HG03571 (cell line): ENCODE results near the gene MYDGF.

Experiments used
- ATAC-seq: cut with Tn5 transposase; IDR thresholded peaks from one replicate; pipeline ENCODE4 v1.9.1; 2021; ENCODE audit not compliant: unreplicated experiment

MYDGF gene

GRCh38 chr19:4676955-4677731 lies 7.0 kb upstream of the MYDGF start:
- no peak for ATAC-seq

DNA sequence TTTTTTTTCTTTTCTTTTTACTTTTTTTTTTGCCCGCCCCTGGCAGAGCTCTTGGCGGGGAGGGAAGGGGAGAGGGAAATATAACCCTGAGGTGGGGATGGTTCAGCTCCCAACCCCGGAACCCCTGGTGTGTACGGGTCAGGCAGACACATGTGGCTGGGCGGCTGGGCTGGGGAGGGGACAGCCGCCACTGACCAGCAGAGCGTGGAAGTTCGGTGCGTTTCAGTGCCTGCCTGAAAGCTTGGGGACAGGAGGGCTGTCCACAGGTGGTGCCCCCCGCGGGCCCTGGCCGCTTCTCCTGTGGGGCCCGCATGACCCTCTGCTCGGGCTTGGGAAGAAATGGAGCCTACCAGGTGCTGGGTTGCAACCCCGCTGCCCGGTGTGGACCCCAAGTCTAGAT lies 5.2 kb upstream of the MYDGF start:
- no peak for ATAC-seq

GRCh38 chr19:4673726-4674125 lies 3.6 kb upstream of the MYDGF start:
- ATAC-seq, result no peak

DNA sequence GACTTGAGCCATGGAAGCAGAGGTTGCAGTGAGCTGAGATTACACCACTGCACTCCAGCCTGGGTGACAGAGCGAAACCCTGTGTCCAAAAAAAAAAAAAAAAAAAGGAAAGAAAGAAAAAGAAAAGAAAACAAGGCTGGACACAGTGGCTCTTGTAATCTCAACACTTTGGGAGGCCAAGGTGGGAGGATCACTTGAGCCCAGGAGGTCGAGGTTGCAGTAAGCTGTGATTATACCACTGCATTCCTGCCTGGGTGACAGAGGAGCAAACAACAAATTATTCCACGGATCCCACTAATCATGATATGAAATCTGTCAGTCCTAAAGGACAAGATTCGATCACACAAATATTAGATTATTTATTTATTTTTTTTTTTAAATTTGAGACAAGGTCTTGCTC lies 3.1 kb upstream of the MYDGF start:
- no peak for ATAC-seq

GRCh38 chr19:4671185-4671851 lies 1.2 kb upstream of the MYDGF start:
- ATAC-seq, result no peak

GRCh38 chr19:4664642-4665041 lies 5.5 kb downstream of the MYDGF start:
- no peak for ATAC-seq

DNA sequence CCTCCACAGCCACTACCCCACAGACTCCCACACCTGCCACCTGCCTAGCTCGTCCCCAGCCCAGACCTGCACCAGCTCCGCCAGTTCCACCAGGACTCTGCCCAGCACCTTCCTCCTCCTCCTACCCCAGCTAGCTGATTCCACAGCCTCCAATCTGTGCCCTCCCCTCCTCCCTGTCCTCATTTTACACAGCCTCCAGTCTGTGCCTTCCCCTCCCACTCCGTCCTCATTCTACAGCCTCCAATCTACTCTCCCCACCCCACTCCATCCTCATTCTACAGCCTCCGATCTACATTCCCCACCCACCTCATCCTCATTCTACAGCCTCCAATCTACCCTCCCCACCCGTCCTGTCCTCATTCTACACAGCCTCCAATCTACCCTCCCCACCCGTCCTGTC lies 7.3 kb downstream of the MYDGF start:
- no peak for ATAC-seq

GRCh38 chr19:4662020-4662695 lies 8.0 kb downstream of the MYDGF start:
- no peak for ATAC-seq

GRCh38 chr19:4660993-4661392 lies 9.1 kb downstream of the MYDGF start:
- no peak for ATAC-seq

GRCh38 chr19:4660181-4660791 lies 9.9 kb downstream of the MYDGF start:
- ATAC-seq, result no peak

DNA sequence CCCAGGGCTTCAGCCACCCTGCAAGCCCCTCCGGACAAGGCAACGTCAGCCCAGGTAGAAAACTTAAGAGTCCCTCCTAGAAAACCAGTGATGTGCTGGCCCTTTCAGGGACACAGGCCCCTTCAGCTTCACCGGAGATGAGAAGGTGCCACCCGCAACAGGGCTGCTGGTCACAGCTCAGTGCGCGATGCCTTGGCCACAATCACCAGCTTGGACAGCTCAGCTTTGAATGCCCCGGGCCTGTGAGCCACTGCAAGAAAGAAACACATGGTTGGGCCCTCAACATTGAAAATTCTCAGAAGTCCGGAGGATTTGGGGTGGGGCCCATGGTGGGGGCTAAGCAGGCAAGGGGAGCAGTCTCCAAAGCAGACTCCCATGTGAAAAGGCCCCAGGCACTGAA lies 12.3 kb downstream of the MYDGF start:
- no peak for ATAC-seq

- ATAC-seq, result no peak
These were observed 12.9 kb downstream of the MYDGF start for GRCh38 chr19:4657262-4657661.

DNA sequence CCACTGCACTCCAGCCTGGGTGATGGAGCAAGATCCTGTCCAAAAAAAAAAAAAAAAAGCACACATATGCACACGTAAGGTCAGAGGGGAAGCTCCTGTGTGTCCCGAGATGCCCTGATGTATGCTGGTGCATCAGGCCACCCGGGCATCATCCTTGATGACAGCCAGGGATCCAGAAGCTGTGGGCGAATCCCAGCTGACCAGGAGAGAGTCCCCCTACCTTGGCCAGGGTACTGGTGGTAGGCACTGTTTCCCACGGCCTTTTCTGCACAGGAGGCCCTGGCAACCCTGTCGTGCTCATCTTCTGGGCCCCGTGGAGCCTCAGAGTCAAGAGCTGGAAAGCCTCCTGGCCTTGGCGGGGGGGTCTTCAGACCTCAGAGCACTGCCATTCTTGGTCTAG lies 14.0 kb downstream of the MYDGF start:
- no peak for ATAC-seq

GRCh38 chr19:4654437-4655361 lies 15.4 kb downstream of the MYDGF start:
- ATAC-seq, result no peak

DNA sequence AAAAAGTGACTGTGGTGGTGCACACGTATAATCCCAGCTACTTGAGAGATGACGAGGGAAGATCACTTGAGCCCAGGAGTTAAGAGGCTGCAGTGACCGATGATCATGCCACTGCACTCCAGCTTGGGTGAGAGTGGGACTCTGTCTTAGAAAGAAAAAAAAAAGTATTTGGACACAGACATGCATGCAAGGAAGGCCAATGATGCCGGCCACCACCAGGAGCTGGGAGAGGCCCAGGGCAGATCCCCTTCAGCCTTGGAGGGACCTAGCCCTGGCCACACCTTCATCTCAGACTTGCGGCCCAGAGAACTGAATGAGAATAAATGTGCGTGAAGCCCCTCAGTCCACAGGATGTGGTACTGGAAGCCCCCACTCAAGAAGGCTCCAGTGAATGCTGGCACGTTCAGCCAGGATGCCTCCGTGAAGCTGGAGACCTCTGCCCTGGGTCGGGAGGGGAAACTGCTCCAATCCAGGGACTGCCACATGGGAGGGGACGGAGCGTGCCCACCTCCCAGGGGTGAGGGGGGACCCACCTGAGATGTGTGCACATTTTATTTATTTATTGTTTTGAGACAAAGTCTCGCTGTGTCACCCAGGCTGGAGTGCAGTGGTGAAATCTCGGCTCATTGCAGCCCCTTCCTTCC lies 16.2 kb downstream of the MYDGF start:
- no peak for ATAC-seq

DNA sequence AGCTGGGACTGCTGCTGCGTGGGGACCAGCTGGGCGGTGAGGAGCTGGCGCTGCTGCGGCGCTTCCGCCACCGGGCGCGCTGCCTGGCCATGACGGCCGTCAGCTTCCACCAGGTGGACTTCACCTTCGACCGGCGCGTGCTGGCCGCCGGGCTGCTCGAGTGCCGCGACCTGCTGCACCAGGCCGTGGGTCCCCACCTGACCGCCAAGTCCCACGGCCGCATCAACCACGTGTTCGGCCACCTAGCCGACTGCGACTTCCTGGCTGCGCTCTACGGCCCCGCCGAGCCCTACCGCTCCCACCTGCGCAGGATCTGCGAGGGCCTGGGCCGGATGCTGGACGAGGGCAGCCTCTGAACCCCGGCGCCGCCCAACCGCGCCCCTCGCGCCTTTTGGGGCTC lies 18.1 kb downstream of the MYDGF start:
- no peak for ATAC-seq

DNA sequence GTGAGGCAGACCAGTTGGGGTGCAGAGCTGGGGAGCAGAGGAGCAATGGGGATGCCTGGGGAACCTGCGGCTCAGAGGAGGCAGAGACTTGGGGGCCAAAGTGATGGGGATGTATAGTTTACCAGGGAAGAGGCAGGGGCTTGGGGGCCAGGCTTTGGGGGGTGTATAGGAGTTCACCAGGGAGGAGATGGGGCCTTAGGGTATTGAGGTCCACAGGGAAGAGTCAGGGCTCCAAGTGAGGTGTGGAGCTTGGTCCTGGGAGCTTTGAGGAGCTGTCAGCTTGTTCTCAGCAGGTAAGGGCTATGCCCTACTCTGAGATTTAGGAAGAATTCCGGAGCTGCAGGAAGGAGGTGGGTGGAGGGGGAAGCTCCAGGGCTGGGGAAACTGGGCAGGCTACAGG lies 20.0 kb downstream of the MYDGF start:
- no peak for ATAC-seq

DNA sequence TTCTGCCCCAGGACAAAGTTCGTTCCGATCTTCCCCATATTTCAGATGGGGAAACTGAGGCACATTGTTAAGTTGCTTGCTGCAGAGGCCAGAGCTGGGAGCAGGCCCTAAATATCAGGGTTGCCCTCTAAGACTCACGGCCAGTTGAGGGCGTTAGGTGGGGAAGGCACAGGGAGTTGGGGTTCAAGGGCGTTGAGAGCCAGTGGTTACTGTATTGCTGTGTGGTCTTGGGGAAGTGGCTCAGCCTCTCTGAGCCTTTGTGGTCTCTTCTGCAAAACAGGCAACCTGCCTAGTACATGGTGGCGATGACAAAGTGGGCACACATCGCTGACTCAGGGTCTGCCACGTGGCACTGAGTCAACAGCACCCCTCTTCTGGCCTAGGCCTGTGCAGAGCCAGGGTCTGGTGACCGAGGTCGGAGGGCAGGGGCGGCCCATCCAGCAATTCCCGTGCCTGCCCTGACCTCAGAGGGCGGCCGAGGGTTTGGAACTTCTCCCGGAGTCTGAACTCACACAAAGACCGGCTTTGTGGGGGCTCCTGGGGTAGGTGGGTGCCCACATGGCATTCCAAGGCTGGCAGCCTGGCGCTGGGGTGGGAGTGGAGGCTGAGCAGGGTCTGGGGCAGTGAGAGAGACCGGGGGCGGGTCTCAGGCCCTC lies 20.6 kb downstream of the MYDGF start:
- ATAC-seq, result no peak
